Kidney epithelial cell (primary cell): ENCODE results near the gene INPP5K. TPM values are rescaled to one million over a fixed set of nuclear protein-coding genes. Genes with fewer than 3 reads are reported as not detected.
"Not testable (repeated sequence)": the region's sequence is repeated elsewhere in the genome, so short reads cannot be mapped to it uniquely, and the experiment has no call there.

Source experiments
- DNase-seq: peaks from one replicate; pipeline ENCODE4 v3.0.0-alpha.2; 2010; ENCODE audit warnings: low read depth
- H3K27me3 ChIP-seq: 2 replicates; pipeline ENCODE4 v1.6.0; 2011; ENCODE audit warnings: low read length; ENCODE audit not compliant: control insufficient read depth, insufficient read depth
- H3K36me3 ChIP-seq: 2 replicates; pipeline ENCODE4 v1.5.1; 2011; ENCODE audit warnings: low read length; ENCODE audit not compliant: control insufficient read depth, insufficient read depth
- H3K4me3 ChIP-seq: 2 replicates; pipeline ENCODE4 v1.5.1; 2011; ENCODE audit warnings: low read depth, mild to moderate bottlenecking, control low read depth, low read length
- CTCF ChIP-seq: IDR thresholded peaks from 2 replicates; pipeline ENCODE4 v1.5.1; 2011; ENCODE audit warnings: mild to moderate bottlenecking, moderate library complexity, low read length, control low read depth, inconsistent platforms; ENCODE audit not compliant: insufficient read depth, poor library complexity, severe bottlenecking
- total RNA-seq: library from RNA; depleted of rRNA; stranded (reverse); fragments of >200 nt; gene quantifications from 2 replicates; pipeline ENCODE4 v1.2.3, GENCODE V29; 2015

Gene INPP5K
- total RNA-seq, 1 donor from 2014 or later: 59.5 TPM

GRCh38 chr17:1446201-1446600, 70.2 kb downstream of the INPP5K start:
- Histone ChIP-seq H3K36me3 (peaks cover 1% of the 10 kb centered on the region), H3K27me3 (no peaks in the 10 kb centered on the region), H3K4me3 (no peak overlapping the region)
- TF ChIP-seq CTCF: no peak
- DNase-seq: no peak

- H3K27me3 ChIP-seq, H3K4me3 ChIP-seq, H3K36me3 ChIP-seq, DNase-seq: not testable (repeated sequence)
These were observed 70.7 kb downstream of the INPP5K start for GRCh38 chr17:1445695-1446094.

Other genes with a start within 250 kb of the INPP5K start
- not detected in 2 replicates for gene BHLHA9, start 246.2 kb downstream of the INPP5K start, total RNA-seq
- not detected in 2 replicates for gene TRARG1, start 236.9 kb downstream of the INPP5K start, total RNA-seq
- 843 and 1,032 TPM in 2 replicates for gene YWHAE, start 116.4 kb downstream of the INPP5K start, total RNA-seq
- 81.7 and 84.9 TPM in 2 replicates for gene CRK, start 60.4 kb downstream of the INPP5K start, total RNA-seq
- 131 and 152 TPM in 2 replicates for gene MYO1C, start 23.9 kb downstream of the INPP5K start, total RNA-seq
- gene PITPNA, start 46.2 kb upstream of the INPP5K start, total RNA-seq: 49.8 and 53.1 TPM in 2 replicates
- gene SLC43A2, start 112.2 kb upstream of the INPP5K start, total RNA-seq: 9.1 and 15.5 TPM in 2 replicates
- 34.9 and 41.0 TPM in 2 replicates for gene SCARF1, start 129.1 kb upstream of the INPP5K start, total RNA-seq
- gene RILP, start 133.3 kb upstream of the INPP5K start, total RNA-seq: 7.9 and 12.8 TPM in 2 replicates
- 185 and 220 TPM in 2 replicates for gene PRPF8, start 168.3 kb upstream of the INPP5K start, total RNA-seq
- 1.8 and 1.9 TPM in 2 replicates for gene TLCD2, start 193.8 kb upstream of the INPP5K start, total RNA-seq
- gene WDR81, start 208.1 kb upstream of the INPP5K start, total RNA-seq: 35.5 and 43.7 TPM in 2 replicates
- gene SERPINF2, start 226.3 kb upstream of the INPP5K start, total RNA-seq: 1.2 and 1.4 TPM in 2 replicates
- gene SERPINF1, start 245.4 kb upstream of the INPP5K start, total RNA-seq: 12.7 and 16.1 TPM in 2 replicates